ENCODE data around the gene MAN1C1.
"Not testable (repeated sequence)": the region's sequence is repeated elsewhere in the genome, so short reads cannot be mapped to it uniquely, and the experiment has no call there.

MAN1C1 gene

DNA sequence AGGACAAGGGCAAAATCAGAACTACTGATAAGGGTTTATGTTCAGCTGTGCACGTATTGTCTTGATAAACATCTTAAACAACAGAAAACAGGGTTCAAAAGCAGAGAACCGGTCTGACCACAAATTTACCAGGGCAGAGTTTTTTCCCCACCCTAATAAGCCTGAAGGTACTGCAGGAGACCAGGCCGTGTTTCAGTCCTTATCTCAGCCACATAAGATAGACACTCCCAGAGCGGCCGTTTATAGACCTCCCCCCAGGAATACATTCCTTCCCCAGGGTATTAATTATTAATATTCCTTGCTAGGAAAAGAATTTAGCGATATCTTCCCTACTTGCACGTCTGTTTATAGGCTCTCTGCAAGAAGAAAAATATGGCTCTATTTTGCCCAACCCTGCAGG, 19.6 kb downstream of the MAN1C1 start:
- not testable (repeated sequence) for DNase-seq

DNA sequence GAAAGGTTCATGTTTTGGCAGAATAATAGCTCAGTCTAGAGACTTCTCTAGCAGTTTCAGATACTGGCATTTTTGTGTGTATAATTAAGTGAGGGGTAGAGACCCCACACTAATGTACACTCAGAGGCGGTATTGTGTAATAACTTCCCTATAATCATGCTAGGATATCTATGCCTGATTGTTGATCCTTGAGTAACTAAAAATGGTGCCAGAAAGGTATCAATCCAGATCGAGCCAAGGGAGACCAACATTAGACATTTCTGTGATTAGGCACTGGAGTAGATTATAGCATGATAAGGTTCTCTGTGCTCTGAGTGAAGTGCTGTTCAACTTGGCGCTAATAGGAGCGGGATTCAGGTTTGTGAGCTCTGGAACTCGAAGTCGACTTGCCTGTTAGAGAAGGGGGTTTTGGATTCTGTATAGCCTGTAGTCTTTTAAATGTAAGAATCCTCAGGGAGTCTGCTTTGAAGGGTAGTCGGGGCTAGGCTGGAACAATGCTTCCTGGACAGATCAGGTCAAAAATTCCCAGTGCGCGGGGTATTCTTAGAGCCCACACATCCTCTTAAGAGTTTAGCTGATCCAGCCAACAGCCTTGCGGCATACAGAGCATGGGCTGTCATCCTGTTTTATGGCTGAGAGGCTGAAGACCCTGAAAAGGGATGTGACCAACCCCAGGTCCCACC, 24.2 kb downstream of the MAN1C1 start:
- DNase-seq, result no peak

- no peak for DNase-seq
These were observed 24.7 kb downstream of the MAN1C1 start for GRCh38 chr1:25641329-25641725.

GRCh38 chr1:25641931-25642573, 25.5 kb downstream of the MAN1C1 start:
- DNase-seq, result peak; percentile 17 to 28

GRCh38 chr1:25642574-25643108, 26.1 kb downstream of the MAN1C1 start:
- peak; percentile 78 to 80 for DNase-seq

DNA sequence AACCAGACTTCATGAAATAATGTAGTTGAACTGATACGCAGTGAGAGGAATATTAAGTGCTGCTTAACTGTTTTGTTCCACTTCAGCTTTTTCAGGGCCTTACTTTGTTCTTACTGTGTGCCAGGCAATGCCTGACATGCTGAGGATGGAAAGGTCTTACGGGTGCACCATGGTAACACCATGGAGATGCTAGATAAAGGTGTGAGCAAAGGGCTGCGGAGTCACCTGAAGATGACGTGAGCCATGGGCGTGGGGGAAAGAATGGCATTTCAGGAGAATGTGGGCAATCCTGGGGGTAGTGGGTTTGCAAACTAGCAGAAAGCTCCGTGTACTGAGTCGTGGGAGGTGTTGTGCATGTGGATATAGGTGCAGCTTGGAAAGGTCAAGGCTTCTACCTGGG, 27.3 kb downstream of the MAN1C1 start:
- DNase-seq, result no peak

GRCh38 chr1:25644962-25645361, 28.4 kb downstream of the MAN1C1 start:
- DNase-seq, result no peak

- no peak for DNase-seq
These were observed 29.2 kb downstream of the MAN1C1 start for GRCh38 chr1:25645637-25646400.

DNA sequence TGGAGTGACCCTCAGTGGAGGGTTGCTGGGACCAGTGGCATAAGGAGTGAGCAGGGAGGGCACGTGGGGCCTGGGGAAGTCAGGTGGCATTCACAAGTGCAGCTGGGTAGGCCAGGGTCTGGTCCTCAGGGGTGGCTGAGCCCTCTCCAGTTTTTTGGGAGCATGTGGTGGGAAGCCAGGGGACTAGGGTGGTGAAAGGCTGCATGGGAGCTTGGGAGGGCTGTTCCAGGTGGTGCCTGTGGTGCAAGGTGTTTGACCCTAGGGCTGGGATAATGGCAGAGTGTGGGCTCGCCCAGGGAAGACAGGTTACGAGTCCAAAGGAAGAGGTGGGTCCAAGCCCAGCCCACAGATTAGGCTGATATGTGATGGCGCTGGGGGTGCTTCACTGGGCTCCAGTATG, 30.5 kb downstream of the MAN1C1 start:
- no peak for DNase-seq

GRCh38 chr1:25647863-25648262, 31.3 kb downstream of the MAN1C1 start:
- no peak for DNase-seq

DNA sequence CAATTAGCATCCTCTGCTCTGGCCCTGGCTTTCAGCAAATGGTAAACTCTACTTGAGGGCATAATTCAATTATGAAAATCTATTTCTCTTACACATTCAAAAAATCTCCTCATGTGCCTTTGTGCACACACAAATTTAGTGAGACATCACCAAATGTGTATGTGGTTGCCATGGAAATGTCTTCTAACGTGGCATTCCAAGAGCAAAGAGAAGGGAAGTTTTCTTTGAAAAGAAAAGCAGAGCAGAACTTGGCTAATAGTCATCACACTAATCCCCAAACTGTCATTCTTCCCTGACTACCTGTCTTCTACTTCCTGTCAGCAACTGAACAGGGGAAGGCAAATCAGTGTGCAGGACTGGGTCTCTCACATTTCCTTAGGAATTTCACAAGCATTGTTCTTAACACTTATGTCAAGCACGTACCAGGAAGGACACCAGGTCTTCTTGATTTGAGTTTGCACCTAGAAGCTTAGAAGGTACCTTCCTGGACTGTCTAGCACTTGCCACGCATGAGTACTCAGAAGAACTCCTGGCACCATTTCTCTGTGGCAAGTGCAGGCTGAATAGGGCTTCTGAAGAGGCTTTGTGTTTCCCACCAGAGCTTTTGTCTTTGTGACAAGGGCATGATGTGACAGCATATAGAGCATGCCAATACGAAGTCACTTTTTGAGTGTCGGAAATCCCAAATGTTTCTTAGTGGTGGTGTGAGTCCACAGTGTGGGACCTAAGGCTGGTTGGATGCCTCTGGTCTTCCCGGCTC, 32.3 kb downstream of the MAN1C1 start:
- DNase-seq, result no peak

DNA sequence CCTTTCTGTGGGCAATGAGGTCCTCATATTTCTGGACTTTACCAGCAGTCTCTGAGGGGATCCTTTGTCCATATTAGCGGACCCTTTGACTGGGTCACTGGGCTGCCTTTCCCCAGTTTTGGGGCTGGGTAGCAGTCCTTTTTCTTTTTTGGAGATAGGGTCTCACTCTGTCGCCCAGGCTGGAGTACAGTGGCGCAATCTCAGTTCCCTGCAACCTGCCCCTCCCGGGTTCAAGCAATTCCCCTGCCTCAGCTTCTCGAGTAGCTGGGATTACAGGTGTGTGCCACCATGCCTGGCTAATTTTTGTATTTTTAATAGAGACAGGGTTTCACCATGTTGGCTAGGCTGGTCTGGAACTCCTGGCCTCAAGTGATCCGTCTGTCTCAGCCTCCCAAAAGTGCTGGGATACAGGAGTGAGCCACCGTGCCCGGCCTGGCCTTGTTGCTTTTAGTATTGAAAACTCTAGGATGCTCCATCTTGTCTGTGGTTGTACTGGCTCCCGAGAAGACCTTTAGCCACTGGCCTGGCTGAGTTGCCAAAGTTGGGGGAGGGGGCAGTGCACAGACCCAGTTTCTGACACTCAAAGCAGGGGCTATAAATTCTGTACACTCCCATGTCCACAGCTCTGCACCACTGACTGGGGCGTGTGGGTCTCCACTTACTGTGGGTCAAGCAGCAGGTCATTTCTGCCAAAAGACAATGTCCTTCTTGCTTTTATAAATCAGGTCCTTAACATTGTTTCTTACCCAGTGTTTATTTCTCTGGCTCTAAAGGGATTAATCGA, 33.1 kb downstream of the MAN1C1 start:
- no peak for DNase-seq

- no peak for DNase-seq
These were observed 33.6 kb downstream of the MAN1C1 start for GRCh38 chr1:25650289-25650576.

DNA sequence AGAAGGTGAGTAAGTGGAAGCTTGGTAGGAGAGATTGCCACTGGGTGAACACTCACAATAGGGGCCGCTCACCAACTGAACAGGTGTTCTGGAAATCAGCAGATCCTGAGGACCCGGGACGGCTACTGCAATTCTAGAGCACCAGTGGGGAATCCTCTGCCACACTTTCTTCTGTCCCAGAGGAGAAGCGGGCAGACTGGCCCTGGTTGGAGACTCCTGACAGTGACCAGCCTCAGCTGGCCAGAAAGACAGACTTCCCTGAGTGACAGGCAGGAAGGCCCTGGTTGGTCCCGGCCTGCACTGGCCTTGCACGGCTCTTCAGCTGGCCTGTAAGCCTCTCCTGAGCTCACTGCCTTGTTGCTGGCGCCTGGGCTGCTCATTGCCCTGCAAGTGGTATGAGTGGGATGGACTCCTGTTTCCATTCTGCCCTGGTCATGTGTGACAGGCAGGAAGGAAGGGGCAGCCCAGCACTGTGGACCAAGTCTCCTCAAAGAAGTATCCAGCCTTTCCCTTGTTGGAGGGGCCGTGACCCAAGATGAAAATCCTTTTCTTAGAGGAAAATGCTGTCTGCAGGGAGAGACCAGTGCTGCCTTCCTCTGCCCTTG, 34.5 kb downstream of the MAN1C1 start:
- no peak for DNase-seq

DNA sequence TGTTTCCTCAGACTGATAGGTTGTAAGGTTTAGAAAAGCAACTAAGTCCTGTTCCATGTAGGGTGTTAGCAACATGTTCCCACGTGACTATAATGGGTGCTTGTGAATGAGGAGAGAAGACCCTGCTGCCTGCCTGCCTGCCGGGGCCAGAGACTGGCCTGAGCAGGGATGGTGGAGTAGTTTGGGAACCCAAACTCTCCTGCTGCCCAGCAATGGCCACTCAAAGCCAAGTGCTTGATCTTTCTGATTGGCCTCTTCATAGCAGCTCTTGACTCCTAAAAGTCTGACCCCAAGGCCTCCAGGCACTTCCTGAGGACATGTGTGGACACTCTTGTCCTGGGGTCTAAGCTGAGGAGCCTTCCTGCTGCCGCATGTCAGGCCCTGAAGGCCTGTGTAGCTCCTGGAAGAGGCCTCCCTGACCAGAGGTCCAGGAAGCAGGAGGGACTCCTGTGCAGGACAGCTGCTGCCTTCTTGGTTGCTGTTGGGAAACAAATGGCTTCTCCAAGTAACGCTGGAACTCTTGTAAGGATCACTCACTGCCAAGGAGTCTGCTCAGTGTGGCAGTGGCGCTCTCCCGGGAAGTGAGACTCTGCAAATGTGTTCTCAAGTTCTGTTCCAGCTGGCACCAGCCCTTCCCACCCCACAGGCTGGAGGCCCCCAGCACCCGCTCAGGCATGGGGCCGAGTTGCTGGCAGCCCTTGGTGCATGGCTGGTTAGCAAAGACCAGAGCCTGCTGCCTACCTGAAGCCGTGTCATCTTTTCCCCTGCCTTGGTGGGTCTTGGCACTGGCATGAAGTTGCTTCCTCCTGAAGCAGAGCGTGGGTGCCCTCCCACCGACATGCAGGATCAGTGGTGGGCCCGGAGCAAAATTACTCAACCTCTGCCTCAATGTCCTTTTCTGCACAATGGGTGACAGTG, 35.5 kb downstream of the MAN1C1 start:
- no peak for DNase-seq

DNA sequence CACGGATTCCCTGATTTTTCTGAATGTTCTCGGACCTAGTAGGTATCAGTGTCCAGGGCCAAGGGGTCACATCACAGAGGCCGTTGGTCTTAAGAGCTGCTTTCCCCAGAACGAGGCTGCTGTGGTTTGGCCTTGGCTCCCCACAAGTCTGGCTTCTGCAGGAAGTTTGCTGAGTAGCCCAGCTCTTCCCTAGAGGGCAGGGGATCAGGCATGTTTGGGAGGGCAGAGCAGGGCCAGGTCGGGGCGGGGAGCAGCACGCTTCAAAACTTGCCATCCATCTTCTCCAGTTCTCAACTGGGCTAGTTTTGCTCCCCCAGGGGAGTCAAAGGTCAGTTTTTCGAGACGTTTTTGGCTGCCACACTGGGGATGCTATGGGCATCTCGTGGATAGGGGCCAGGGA, 37.0 kb downstream of the MAN1C1 start:
- DNase-seq, result no peak

- no peak for DNase-seq
These were observed 37.6 kb downstream of the MAN1C1 start for GRCh38 chr1:25654109-25654660.

DNA sequence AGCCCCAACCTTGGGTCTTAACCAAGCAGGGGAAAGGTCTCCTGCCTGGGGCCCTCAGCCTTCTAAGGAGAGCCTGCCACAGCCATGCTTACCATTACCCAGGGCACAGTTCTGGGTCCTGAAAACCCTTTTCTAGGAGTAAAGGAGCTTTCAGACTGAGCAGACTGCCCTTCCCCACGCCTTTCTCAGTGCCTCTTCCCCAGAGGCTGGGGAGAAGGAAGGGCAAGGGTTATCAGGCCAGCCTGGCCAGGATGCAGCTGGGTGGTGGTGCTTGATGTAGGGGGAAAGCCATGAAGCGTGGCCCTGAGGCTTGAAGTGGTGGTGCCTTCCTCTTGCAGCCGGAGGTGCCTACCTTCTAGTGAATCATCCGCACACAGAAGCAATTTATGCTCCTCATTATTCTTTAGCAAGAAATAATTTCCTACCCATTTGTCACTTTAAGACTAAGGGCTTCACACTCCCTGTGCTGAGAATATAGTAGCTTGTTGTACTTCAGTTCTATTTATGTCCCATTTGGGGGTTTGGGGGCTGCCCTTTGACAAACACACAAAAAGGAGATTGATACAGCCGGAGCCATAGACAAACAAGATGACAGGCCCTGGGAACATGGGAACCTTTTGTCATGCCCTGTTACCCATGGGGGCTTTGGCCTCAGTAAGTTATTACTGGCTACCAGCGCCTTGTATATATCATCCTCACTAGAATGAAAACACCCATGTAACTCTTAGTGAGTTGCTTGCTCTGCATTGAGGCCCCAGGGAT, 40.7 kb downstream of the MAN1C1 start:
- DNase-seq, result peak in 1 of 2 donors; percentile 9

DNA sequence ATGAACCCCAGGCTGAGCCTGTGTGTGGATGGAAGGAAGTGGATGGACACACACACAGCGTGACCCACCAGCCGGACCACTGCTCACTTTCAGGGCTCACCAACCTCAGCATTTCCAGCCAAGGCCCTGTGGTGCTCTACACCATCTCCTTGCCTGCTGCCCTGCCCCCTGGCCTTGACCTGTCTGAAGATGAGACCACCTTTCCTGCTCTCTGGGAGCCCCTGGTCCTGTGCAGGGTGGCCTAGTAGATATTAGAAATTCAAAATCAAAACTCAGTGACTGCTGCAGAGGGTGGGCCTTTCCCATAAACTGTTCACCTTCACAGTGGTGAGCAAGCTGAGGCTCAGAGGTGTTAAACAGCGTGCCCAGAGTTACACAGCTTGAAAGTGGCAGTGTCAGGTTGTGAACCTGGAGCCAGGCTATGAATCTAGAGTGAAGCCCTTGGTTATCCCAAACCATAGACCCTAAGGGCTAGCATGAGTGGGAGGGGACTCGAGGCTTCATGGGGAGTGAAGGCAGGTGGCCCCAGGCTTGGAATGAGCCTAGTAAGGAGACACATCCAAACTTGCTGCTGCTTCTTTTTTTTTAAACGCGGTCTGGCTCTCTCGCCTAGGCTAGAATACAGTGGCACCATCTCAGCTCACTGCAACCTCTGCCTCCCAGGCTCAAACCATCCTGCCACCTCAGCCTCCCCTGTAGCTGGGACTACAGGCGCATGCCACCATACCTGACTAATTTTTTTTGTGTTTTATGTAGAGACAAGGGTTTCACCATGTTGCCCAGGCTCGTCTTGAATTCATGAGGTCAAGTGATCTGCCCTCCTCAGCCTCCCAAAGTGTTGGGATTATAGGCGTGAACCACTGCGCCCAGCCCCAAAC, 41.5 kb downstream of the MAN1C1 start:
- no peak for DNase-seq

All from CD4-positive, alpha-beta T cell treated with Interleukin-1 beta for 1 hour (primary cell).